T-helper 2 cell treated with Interferon-gamma antibody and Interleukin-4, amounts not matched to agents 100 ng/mL and 5 ng/mL, for 36 hours (primary cell): ENCODE results near the gene PDHX. TPM values are rescaled to one million over a fixed set of nuclear protein-coding genes. Genes with fewer than 3 reads are reported as not detected.

Experiments
- intact Hi-C: fragments of 100-400 bp; cut with micrococcal nuclease; formaldehyde crosslinking; loops from one replicate; pipeline ENCODE4 v1.15.1; 2023
- total RNA-seq: library from RNA; stranded (reverse); gene quantifications from 2 replicates; pipeline ENCODE4 v1.2.3, GENCODE V29; 2022

The PDHX gene
- total RNA-seq, 1 donor from 2014 or later, result 24.0 TPM

DNA sequence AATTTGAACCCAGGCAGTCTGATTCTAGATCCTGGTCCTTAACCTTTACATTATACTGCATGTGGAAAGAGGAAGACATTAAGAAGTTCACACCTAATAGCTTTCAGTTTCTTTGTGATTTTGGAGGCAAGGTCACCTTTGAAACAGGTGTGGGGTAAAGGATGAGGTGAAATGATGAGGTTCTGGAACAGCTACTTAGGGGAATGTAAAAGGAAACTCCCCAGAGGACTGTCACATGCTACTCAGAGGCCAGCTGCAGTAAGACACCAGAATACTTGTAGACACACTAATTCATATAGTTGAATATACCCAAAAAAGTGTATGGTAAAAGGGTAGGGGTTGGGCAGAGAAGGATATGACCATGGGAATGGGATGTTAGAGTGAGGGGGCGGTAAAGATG, 5.6 kb upstream of the PDHX start:
- intact Hi-C loops, result loop anchor here (10.0 kb wide), 1 partner anchor 666 kb away; no protein-coding TSS in a partner anchor

DNA sequence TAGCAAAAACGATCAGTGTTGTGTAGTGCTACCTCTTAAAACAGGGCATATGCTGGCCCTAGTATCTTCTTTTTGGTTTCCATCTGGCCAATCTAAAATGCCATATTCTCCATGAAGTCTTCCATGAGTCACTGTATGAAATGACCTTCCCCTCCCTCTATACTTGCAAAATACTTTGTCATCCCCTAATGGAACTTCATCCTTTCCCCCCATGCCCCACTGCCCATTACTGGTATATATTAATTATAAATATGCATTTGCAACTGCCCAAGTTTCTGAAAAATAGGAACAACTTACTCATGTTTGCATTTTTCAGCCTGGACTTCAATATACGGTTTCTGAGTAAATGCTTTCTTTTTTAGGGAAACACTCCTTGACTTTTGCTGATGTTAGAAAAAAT, 4.7 kb upstream of the PDHX start:
- intact Hi-C loops, result loop anchor here (10.0 kb wide), 1 partner anchor 667 kb away; no protein-coding TSS in a partner anchor

DNA sequence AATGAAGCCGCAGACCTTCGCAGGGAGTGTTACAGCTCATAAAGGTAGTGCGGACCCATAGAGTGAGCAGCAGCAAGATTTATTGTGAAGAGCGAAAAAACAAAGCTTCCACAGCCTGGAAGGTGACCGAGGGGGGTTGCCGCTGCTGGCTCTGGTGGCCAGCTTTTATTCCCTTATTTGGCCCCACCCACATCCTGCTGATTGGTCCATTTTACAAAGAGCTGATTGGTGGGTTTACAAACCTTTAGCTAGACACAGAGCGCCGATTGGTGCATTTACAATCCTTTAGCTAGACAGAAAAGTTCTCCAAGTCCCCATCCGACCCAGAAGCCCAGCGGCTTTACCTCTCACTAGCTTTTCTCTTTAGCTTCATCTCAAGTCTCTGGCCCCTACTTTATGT, 2.9 kb upstream of the PDHX start:
- intact Hi-C loops, result loop anchor here (10.0 kb wide), 1 partner anchor 669 kb away; no protein-coding TSS in a partner anchor

DNA sequence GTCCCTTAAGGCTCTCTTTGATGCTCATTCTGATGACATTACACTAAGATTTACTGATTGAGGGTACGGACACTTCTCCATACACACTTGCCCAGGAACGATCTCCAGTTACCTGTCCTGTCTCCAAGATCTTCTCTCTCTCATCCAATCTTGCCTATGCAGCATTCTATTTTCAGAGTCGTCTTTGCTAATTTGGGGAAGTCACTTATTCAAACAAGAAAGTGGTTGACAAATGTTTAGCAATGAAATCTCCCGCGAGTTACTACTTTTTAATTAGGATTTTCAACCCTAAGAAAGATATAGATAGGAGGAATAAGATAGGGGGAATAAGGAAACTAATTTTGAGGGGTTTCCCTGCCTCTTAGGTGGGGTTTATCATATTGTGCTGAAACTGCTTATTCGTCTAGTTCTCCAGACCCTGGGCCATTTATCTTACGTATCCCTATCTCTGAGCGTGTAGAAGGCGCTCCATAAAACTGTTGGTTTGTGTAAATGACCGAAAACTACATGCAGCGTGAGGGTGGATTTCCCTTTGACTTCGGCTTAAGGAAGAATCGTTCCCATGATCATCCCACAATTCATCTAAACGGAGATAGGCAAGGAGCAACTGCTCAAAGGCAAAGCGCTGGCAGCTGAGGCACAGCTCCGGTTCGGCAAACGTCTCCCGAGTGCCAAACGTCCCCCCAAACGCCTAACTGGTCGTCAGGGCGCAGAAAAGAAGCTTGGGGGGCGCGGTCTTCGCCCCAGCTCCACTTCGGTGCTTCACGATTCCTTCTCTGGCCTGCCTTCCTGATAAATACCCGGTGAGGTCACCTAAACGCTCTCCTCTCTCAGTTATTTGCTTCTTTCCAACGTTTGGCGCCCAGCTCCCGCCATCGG, 1.0 kb upstream of the PDHX start:
- intact Hi-C loops, result loop anchor here (1.0 to 10.0 kb wide), 10 partner anchors 97 to 1141 kb away; partner anchors contain the start of genes CAPRIN1, FBXO3 and TRIM44

DNA sequence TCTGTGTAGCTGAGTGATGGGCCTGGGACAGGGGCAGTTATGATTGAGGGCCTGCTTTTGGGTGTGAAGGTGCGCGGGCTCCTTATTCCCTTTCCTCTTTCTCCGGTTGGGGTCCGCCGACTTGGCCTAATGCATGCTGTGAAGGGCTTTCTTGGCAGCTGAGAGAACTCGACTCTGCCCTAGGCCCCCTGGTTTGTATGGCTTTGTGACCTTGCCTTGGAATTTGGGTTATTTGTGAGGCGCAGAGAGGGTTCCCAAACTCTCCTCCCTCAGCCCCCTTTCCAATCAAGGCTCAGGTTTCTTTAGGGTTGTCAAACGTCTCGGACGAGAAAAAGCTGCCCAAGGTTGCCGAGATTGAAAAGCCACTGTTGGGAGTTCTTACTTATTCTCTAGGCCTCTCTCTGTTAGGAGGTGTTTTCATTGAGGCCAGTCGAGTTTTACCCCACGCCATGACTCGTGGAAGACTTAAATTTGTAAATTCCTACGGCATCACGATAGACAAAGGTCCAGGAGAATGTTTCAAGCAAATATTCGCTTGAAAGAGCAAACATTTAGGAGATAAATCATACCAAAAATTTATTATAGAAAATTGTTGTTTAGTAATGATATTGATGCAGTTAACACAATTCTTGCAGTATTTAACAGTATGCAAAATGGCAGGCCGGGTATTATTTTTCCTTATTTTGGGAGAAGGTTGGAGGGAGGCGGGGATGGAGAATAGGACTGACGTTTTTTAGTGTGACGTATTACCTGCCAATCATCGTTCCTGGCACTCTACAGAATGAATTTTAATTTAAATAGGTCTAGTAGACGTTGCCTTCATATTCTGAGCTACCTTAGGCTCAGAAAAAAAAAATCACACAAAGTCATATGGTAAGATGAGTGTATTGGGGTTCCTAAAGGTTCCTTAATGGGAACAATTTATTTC, 689 bp downstream of the PDHX start:
- intact Hi-C loops, result loop anchor here (1.0 to 10.0 kb wide), 10 partner anchors 95 to 1142 kb away; partner anchors contain the start of genes CAPRIN1, FBXO3 and TRIM44

DNA sequence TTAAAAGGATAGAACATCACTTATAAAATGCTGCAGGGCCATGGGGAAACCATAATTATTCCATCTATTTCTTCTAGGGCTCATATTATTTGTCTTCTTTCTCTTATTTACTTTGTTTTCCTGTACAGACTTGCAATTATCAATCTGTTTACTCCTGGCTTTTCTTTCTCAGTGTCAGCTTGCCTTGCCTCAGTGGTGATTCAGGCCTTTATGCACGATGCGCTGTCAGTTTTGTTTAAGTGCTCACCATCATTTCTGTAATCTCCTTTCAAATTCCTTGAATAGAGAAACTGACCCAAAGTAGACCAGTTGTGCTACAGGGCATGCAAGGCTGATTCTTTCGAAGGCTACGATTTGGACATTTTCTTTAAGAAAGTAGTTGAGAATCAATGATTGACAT, 4.7 kb downstream of the PDHX start:
- intact Hi-C loops, result no loop called here

DNA sequence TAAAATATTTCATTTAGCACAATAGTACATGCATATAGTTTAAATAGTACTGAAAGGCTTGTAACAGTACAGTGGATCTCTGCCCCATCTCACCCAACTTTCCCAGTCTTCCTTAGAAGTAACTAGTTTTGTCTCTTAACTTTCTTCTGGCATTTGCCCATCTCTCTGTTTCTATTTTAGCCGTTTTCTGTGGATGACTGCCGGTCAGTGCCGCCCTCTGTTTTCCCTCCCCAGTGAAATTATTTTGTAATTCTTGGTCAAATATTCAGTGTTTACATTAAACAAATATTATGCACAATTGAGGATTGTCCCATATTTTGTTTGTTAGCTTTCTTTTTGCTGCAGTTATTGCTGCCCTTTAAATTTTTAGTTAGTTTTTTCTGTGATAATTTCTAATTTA, 8.3 kb downstream of the PDHX start:
- intact Hi-C loops, result loop anchor here (5.0 kb wide), 3 partner anchors 73 to 383 kb away; no protein-coding TSS in a partner anchor

DNA sequence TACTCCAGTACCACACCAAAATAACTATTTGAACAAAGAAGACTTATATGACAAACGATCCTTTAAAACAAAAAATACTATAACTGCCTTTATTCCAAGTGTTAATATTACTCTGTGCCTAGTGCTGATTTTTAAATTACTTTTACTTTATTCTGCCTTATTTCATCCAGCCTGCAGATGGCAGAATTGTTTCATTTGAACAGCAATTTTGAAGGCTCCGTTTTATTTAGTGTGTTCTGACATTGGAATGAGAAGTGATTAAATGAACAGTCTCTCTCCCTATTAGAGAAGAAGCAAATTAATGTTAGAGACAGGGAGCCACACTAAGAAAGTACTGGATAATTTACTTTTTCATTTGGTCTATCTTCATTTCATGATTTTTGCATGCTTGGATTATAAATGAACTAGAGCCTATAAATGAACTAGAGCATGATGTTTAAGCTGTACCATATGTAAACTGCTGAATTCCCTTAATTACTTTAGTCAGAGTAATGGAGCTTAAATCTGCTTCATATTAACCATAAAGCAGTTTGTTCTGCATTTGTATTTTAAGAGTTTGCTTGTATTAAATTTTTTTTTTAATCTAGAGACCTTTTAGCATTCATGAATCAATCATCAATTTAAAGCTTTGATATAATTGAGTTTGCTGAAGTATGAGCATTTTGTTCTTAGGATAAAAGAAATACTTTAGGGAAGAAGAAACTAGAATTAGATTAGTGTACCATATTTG, 9.8 kb downstream of the PDHX start:
- intact Hi-C loops, result loop anchor here (1.0 to 5.0 kb wide), 6 partner anchors 71 to 559 kb away; no protein-coding TSS in a partner anchor

DNA sequence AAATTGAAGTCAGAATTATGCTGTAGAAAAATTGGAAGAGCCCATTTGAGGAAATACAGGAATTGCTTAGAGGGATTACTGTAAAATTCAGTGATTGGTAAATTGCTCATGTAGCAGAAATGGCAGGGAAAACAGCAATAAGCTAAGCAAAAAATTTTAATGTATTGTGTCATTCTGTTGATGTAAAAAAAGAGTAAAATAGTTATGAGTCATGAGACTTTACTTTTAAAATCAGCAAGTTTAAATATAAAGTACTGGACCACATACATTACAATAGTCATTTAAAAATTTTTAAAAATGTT, 10.4 kb downstream of the PDHX start:
- intact Hi-C loops, result loop anchor here (1.0 to 5.0 kb wide), 6 partner anchors 71 to 558 kb away; no protein-coding TSS in a partner anchor

DNA sequence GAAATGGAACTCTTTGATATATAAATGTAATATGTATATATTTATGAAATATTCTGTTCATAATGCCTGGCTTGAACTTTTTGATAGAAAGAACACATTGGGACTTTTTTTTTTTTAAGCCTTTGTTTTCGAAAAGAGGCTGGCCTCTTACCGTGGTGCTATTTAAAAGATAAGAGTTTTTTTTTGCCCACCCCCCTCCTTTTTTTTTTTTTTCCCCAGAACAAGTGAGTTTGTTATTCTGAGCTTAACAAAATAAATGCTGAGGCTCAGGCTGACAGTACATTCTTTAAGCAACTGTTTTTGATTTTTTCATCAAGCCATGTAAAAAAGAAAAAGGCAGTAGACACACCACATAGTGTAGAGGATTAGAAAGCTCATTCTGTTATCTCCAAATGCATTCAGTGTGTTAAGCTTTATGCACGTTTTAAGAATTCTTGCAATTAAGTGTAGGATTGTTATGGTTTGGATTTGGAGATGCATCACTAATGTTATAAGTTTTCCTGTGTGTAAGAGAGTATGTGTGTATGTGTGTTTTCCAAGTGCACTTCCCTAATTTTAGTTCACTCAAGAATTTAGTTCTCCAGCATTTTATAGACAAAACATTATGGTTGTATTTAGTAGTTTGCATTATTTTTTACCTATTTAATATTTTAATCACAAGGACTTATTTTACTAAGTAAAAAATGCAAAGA, 12.0 kb downstream of the PDHX start:
- intact Hi-C loops, result loop anchor here (5.0 kb wide), 3 partner anchors 69 to 379 kb away; no protein-coding TSS in a partner anchor

DNA sequence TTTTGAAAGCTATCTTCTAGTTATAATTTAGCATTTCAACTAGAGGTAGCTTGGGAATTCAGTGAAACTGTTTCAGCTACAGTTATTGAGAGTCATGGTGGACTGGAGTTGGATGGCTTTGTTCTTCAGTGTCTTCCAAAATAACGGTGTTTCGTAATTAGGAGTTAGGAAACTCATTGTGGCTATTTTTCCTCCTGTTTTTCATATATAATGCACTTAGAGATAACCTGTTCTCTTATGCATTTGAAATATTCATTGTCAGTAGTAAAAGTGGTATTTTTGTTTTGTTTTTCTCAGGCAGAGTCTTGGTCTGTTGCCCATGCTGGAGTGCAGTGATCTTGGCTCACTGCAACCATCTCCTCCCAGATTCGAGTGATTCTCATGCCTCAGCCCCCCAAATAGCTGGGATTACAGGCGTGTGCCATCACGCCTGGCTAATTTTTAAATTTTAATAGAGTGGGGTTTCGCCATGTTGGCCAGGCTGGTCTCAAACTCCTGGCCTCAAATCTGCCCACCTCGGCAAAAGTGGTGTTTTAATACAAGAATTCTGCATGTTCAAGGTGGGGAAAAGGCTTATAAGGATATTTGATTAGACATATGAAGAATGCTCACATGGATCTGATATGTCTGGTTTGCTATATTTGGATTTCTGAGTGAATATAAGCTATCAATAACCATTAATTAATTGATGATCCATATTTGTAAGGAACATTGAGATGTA, 12.7 kb downstream of the PDHX start:
- intact Hi-C loops, result loop anchor here (5.0 kb wide), 3 partner anchors 68 to 378 kb away; no protein-coding TSS in a partner anchor

DNA sequence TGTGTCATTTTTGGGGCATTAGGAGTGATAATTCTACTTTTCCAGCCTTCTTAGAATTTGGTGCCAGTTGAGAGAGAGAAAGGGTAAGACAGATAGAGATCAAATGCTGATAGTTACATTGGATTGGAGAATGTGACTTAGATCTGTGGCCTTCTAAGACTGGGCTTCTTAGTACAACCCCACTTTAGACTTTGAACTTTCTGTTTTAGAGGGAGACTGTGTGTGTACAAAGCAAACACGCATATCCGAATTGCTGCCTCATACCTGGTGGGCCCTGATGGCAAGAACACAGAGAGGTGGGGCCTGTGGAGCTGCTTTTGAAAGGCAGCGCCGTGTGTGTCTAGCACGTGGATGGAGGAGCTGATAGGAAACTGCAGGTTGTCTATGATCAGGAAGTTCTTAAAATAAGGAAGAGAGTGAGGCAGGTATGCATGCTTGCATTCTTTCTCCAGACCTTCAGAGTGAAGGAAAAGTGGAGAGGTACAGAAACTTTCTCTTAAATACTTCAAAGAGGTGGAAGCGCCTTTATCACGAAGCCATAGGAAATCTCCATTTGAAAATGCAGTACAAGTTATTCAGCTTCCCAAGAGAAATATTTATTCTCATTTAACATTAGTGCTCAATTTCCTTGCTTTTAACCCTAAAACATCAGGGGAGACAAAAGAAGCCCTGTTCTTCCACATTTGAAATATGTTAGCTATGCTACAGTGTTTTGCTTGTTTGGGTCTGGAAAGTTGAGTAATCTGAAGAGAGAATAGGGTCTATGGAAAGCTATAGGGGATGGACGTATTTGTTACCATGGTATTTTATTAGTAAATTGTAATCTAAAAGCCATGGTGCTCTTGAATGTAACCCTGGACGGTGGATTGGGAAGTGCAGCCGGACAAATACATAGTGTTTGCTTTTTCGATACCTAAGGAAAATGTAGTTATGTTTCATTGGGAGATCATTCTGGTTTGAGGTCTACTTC, 13.7 kb downstream of the PDHX start:
- intact Hi-C loops, result loop anchor here (5.0 kb wide), 3 partner anchors 67 to 377 kb away; no protein-coding TSS in a partner anchor

DNA sequence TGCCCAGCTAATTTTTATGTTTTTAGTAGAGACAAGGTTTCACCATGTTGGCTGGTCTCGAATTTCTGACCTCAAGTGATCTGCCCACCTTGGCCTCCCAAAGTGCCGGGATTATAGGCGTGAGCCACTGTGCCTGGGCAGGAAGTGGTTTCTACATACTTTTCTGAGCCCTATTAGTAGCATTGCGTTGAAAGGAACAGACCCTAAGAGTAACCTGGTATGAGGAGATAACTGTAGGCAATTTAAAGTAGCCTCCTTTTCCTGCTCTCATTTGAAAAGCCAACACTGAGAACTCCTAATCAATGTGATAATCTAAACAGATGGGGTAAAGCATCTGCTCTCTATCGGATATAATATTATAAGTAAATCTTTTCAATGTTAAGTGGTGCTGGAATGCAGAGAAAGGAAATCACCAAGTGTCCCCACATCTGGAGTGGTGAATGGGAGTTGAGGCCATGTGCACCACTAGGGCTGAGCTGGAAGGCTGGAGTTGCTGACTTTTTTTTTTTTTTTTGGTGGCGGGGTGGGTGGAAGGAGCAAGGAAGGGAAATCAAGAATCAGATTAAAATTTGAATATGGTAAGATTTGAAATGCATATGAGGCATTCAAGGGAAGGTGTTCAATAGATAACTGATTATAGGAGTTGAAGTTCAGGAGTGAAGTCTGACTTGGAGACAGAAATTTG, 20.7 kb downstream of the PDHX start:
- intact Hi-C loops, result no loop called here

DNA sequence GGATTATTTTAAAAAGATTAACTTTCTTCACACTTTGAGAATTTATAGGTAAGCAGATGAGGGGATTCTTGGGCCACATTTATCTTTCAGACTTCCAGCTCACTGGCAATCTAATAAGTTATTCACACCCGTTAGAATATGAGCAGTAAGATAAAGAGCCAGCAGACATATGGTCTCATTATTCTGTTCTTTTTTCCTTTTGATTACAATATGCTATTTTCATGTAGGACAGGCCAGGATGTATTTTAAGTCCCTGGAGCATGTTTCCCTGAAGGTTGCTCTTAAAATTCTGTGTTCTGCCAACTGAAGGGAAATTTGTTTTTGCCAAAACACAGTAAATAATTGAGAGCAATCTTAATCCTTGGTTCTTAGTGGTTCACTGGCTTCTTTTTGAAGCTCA, 22.2 kb downstream of the PDHX start:
- intact Hi-C loops, result no loop called here

DNA sequence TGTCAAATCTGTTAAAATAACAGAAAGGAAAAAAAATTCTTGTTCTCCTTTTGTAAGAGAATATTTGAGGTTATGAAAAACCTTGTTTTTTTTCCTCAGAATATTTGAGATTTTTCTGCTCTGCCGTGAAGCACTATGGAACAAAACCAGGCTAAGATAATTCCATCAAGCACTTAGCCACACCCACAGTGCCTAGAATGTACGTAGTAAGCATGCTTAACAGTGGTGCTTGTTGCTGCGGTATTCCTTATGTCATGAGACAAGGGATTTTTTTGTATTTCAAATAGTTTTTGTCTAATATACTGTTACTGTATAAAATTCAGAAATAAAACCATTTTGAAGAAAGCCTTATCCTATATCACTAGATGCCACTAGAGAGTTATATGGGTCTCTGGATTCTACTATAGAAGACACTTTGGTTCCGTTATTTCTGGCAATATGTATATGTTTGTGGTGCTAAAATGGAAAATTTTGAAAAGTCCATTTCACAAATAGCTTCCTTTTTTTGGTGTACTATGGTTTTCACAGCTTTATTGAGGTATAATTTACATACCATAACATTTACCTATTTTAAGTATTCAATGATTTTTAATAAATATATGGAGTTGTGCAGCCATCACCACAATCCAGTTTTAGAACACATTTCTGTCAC, 23.7 kb downstream of the PDHX start:
- intact Hi-C loops, result no loop called here

DNA sequence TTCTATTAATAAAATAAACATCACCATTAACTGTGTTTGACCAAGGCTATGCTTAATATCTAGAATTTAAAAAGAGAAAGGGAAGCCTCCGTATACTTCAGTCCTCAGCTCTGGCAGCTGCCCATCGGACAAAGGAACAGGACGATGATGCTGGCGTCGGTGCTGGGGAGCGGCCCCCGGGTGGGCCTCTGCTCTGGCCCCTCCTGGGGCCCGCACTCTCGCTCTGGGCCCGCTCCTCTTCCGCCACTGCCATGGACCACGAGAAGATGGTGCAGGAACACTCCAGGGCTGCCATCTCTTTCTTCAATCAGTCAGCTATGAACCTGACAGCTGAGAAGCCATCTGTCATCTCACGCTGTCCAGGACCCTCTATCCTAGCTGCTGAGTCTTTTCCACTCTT, 25.3 kb downstream of the PDHX start:
- intact Hi-C loops, result no loop called here

DNA sequence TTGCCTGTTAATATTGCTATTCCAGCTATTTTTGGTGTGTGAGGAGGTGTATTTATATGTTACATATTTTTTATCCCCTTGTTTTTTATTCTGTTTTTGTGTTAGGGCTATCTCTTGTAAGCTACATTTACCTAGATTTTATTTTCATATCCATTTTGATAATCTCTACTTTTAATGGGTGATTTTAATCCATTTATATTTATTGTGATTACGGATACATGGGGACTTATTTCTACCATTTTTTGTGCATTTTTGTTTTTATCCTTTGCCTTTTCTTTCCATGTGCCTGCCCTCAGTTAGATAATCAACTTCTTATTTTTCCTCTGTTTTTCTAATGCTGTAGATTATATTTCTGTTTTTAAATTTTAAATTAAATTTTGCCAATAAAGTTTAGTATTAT, 28.3 kb downstream of the PDHX start:
- intact Hi-C loops, result no loop called here
